HG03039 (cell line): Measurements from ENCODE around the gene TRPV2.

Experiments used
- ATAC-seq: cut with Tn5 transposase; IDR thresholded peaks from one replicate; pipeline ENCODE4 v1.9.1; 2021; ENCODE audit warnings: mild to moderate bottlenecking, moderate library complexity; ENCODE audit not compliant: unreplicated experiment

TRPV2 gene

GRCh38 chr17:16473044-16474011, 58.0 kb downstream of the TRPV2 start:
- no peak for ATAC-seq

- no peak for ATAC-seq
Observed at GRCh38 chr17:16474012-16474725, 58.8 kb downstream of the TRPV2 start.

GRCh38 chr17:16475179-16475704, 59.9 kb downstream of the TRPV2 start:
- no peak for ATAC-seq

GRCh38 chr17:16477255-16477654, 61.9 kb downstream of the TRPV2 start:
- no peak for ATAC-seq

GRCh38 chr17:16477666-16478065, 62.3 kb downstream of the TRPV2 start:
- ATAC-seq: no peak

- ATAC-seq: no peak
Observed at GRCh38 chr17:16478649-16479048, 63.3 kb downstream of the TRPV2 start.

GRCh38 chr17:16479264-16479663, 63.9 kb downstream of the TRPV2 start:
- no peak for ATAC-seq

- no peak for ATAC-seq
Observed at GRCh38 chr17:16480995-16481394, 65.6 kb downstream of the TRPV2 start.

GRCh38 chr17:16482253-16482652, 66.9 kb downstream of the TRPV2 start:
- no peak for ATAC-seq

- no peak for ATAC-seq
Observed at GRCh38 chr17:16483021-16483645, 67.8 kb downstream of the TRPV2 start.

GRCh38 chr17:16484445-16485175, 69.2 kb downstream of the TRPV2 start:
- ATAC-seq: no peak
